Measurements from ENCODE around the gene SQOR.

The SQOR gene

DNA sequence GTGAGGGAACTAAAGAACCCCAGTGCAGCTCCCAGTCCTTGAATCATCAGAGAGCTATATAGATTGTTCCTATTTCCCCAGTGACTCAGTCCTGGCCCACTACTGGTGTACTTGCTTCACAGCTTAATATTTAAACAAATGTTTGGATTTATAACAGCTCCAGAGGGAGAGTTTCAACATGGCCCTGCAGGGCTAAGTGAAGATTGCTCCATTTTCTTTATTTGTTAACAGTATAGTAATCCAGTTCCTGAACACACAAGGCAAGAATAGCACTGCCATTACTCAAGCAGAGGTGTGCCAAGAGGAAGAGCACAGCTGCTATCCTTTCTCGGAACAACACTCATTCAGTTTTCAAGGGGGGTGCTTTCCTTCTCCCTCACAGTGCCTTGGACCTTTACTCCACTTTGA, 6.5 kb downstream of the SQOR start:
- DNase-seq (ENCODE audit: low read depth, low spot score), result peak; percentile 89
- POLR2A ChIA-PET, result no interaction called here
- H3K4me3 ChIP-seq (ENCODE audit: low read depth, low read length), result no peak overlapping the region
- CTCF ChIA-PET, result interaction anchor here (0.6 to 6.0 kb wide), 8 partner anchors 12 to 212 kb away, joined by 3 to 32 read pairs (median 3); no protein-coding TSS in a partner anchor
- TF ChIP-seq, protein P1, sequence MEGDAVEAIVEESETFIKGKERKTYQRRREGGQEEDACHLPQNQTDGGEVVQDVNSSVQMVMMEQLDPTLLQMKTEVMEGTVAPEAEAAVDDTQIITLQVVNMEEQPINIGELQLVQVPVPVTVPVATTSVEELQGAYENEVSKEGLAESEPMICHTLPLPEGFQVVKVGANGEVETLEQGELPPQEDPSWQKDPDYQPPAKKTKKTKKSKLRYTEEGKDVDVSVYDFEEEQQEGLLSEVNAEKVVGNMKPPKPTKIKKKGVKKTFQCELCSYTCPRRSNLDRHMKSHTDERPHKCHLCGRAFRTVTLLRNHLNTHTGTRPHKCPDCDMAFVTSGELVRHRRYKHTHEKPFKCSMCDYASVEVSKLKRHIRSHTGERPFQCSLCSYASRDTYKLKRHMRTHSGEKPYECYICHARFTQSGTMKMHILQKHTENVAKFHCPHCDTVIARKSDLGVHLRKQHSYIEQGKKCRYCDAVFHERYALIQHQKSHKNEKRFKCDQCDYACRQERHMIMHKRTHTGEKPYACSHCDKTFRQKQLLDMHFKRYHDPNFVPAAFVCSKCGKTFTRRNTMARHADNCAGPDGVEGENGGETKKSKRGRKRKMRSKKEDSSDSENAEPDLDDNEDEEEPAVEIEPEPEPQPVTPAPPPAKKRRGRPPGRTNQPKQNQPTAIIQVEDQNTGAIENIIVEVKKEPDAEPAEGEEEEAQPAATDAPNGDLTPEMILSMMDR (IDR thresholded peaks at IDR 0.05; ENCODE audit: insufficient read depth, low read length, missing control alignments), result no peak

DNA sequence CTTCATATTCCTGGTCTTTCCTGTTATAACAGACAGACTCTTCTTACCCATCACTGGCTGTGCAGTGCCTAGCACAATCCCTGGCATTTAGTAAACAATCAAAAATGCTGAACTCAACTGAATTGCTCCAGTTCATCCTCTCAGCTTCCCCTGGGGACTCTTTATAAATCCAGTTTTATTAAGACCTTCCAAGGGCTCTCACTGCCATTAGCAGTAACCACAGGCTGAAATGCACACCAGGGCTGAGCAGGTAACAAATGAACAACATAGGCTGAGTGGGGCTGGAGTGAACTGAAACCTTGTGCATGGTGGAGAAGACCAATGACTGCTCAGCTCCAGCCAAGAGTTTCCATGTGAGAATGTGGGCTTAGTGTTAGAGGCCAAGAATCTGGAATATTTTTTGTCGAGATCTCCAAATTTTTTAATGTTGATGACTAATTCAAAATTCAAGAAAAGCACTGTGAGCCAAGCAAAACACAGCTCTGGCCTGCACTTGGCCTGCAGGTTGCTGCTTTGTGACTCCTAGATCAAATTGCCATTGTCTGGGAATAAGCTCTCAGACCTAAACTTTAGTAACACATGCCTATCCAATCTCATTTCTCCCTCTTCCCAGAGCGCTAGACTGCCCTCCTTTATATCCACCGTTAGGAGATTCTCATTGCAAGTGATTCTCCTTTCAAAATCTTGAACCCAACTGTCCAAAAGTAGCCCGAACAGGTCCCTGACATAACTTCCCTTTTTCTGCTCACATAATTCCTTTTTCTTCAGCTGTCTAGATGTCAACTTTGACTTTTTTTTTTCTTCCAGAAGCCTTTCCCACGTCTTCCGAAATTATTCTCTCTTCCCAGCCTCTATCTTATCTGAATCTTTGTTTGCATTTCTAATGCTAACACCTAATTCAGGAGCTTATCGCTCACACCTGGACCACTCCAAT, 7.4 kb downstream of the SQOR start:
- ChIA-PET CTCF (interaction anchor here (0.8 to 6.0 kb wide), 8 partner anchors 8 to 211 kb away, joined by 3 to 32 read pairs (median 4); partner anchors contain the start of gene SQOR), POLR2A (interaction anchor here (0.6 kb wide), 1 partner anchor 916 kb away, joined by 4 read pairs; no protein-coding TSS in a partner anchor)
- no peak overlapping the region for H3K4me3 ChIP-seq (ENCODE audit: low read depth, low read length)
- TF ChIP-seq, protein P1 (IDR thresholded peaks at IDR 0.05; ENCODE audit: insufficient read depth, low read length, missing control alignments), result no peak
- peak; percentile 76 for DNase-seq (ENCODE audit: low read depth, low spot score)

DNA sequence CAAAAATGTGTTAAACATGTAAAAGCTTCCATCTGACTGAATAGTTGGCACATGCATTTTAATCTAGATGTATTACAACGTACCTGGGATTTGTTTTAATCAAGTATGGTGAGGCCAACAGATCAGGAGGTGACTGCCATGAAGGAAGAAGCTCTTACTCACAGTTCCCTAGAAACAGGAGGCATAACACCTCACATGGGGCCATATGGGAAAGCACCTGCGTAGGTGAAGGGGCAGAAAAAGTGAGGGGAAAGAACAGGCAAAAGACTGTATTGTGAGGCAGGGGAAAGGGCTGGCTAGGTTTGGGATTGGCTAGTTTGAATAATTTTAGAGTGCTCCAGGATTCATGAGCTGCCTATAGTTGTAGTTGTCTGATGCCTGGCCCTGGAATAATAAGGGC, 9.6 kb downstream of the SQOR start:
- TF ChIP-seq, protein P1 (IDR thresholded peaks at IDR 0.05; ENCODE audit: insufficient read depth, low read length, missing control alignments), result no peak
- CTCF ChIA-PET, result interaction anchor here (0.7 to 6.0 kb wide), 5 partner anchors 33 to 446 kb away, joined by 3 to 32 read pairs (median 5); no protein-coding TSS in a partner anchor
- POLR2A ChIA-PET, result no interaction called here
- DNase-seq (ENCODE audit: low read depth, low spot score), result no peak
- H3K4me3 ChIP-seq (ENCODE audit: low read depth, low read length), result no peak overlapping the region

DNA sequence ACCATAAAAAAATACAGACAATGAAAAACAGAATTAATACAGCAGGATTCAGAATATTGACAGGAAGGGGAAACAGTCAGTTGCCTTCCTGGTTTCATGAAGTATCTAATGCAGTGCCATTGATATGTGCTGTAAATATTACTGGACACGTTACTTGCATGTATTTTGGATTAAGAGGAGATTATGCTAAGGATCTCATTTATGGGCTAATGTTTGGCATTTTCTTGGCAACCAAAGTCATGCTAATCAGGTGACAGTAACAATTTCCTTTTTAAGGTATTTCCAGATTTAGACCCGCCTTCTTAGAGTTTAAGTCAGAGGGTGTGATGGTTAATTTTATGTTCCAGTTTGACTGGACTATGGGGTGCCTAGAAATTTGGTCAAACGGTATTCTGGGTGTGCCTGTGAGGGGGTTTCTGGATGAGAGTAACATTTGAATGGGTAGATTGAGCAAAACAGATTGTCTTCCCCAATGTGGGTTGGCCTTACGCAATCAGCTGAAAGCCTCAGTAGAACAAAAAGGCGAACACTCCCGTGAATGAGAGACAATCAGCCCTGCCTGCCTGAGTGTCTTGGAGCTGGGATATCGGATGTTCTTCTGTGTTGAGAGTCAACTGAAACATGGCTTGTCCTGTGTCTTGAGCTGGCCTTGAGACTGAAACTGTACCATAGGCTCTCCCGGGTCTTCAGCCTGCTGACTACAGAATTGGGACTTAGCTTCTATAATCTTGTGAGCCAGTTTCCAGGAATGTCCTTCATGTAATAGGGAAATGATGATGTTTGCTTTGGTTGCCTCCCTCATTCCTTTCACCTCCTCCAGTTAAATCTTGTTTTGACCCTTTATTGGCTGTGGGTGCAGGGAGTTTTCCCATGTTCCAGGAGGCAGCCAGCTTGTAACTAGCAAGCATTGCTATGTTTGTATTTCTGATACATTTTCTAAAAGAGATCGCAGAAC, 10.5 kb downstream of the SQOR start:
- POLR2A ChIA-PET, result interaction anchor here (0.6 kb wide), 1 partner anchor 29 kb away, joined by 3 read pairs; no protein-coding TSS in a partner anchor
- DNase-seq (ENCODE audit: low read depth, low spot score), result peak; percentile 65
- H3K4me3 ChIP-seq (ENCODE audit: low read depth, low read length), result no peak overlapping the region
- CTCF ChIA-PET, result interaction anchor here (1.1 to 1.9 kb wide), 5 partner anchors 34 to 215 kb away, joined by 3 to 6 read pairs (median 4); no protein-coding TSS in a partner anchor
- TF ChIP-seq, protein P1 (IDR thresholded peaks at IDR 0.05; ENCODE audit: insufficient read depth, low read length, missing control alignments), result no peak

DNA sequence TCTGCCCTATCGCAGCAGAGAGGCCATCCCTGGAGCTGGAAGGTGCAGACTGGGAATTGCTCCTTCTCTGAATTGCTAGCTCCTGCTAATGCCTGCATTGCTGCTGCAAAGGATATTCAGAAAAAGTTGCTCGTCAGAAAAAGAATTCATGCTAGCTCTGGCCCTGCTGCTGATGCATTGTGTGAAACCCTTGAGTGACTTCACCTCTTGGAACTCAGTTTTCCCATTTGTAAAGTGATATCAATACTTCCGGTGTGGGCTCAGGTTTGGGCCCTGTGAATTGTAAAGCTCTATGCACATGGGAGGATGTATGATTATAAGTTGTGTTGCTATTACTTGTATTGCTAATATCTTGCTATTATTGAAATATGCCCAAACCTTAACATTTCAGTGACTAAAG, 11.4 kb downstream of the SQOR start:
- no peak for DNase-seq (ENCODE audit: low read depth, low spot score)
- POLR2A ChIA-PET, result interaction anchor here (0.6 kb wide), 1 partner anchor 28 kb away, joined by 3 read pairs; no protein-coding TSS in a partner anchor
- H3K4me3 ChIP-seq (ENCODE audit: low read depth, low read length), result no peak overlapping the region
- TF ChIP-seq, protein P1 (IDR thresholded peaks at IDR 0.05; ENCODE audit: insufficient read depth, low read length, missing control alignments), result no peak
- CTCF ChIA-PET, result interaction anchor here (1.1 to 1.4 kb wide), 3 partner anchors 8 to 216 kb away, joined by 3 to 4 read pairs (median 3); no protein-coding TSS in a partner anchor
